ENCODE measurements around the gene SLC26A1. TPM values are rescaled to one million over a fixed set of nuclear protein-coding genes. Genes with fewer than 3 reads are reported as not detected.

SLC26A1 gene
- total RNA-seq, 1 experiment from 2014 or later, result 0.85 TPM

GRCh38 chr4:1042352-1043055, 49.3 kb upstream of the SLC26A1 start:
- 0 out of 2 replicates have a peak, but pooled peaks cover 3% of the 10 kb centered on the region for H3K4me1 Mint-ChIP-seq
- CTCF ChIA-PET, result no interaction called here
- H3K36me3 Mint-ChIP-seq, result no peaks in the 10 kb centered on the region
- POLR2A ChIA-PET, result no interaction called here
- H3K27me3 Mint-ChIP-seq (ENCODE audit: low read depth), result peaks cover 4% of the 10 kb centered on the region; the same call in 1 of the 2 replicates
- TF ChIP-seq E2F5 (CRISPR knock-in tag; IDR thresholded peaks at IDR 0.05), result no peak
- TF ChIP-seq GABPB1 (CRISPR knock-in tag; IDR thresholded peaks at IDR 0.05), result no peak
- no peak for TF ChIP-seq ZNF219 (CRISPR knock-in tag; IDR thresholded peaks at IDR 0.05; ENCODE audit: borderline replicate concordance)
- no peak for TF ChIP-seq JUN (CRISPR knock-in tag; IDR thresholded peaks at IDR 0.05)
- TF ChIP-seq ZNF281 (CRISPR knock-in tag; IDR thresholded peaks at IDR 0.05), result no peak
- TF ChIP-seq ZNF317 (CRISPR knock-in tag; IDR thresholded peaks at IDR 0.05; ENCODE audit: borderline replicate concordance, low read depth), result no peak
- no peak for TF ChIP-seq ELF4 (CRISPR knock-in tag; IDR thresholded peaks at IDR 0.05; ENCODE audit: low read depth)
- TF ChIP-seq STAT6 (CRISPR knock-in tag; conservative IDR thresholded peaks at IDR 0.05; ENCODE audit: low read depth), result no peak
- no peak for TF ChIP-seq FOXP1 (CRISPR knock-in tag; IDR thresholded peaks at IDR 0.05; ENCODE audit: borderline replicate concordance)
- TF ChIP-seq TP53 (CRISPR knock-in tag; IDR thresholded peaks at IDR 0.05), result no peak
- TF ChIP-seq ESRRA (CRISPR knock-in tag; IDR thresholded peaks at IDR 0.05; ENCODE audit: borderline replicate concordance), result no peak
- ATAC-seq (no peak), DNase-seq (ENCODE audit: low spot score) (no peak)
- H3K27ac Mint-ChIP-seq, result no peak overlapping the region
- no peaks in the 10 kb centered on the region for H3K9me3 Mint-ChIP-seq
- H3K4me3 Mint-ChIP-seq, result no peak overlapping the region

GRCh38 chr4:1041936-1042330, 48.7 kb upstream of the SLC26A1 start:
- Mint-ChIP-seq H3K36me3 (no peaks in the 10 kb centered on the region), H3K27ac (no peak overlapping the region; the same call in 1 of the 2 replicates), H3K27me3 (ENCODE audit: low read depth) (no peaks in the 10 kb centered on the region; the same call in 1 of the 2 replicates), H3K4me3 (no peak overlapping the region), H3K9me3 (no peaks in the 10 kb centered on the region), H3K4me1 (0 out of 2 replicates have a peak, but pooled peaks cover 3% of the 10 kb centered on the region)
- ATAC-seq (no peak), DNase-seq (ENCODE audit: low spot score) (no peak)
- ChIA-PET POLR2A (no interaction called here), CTCF (no interaction called here)
- TF ChIP-seq USF2 (CRISPR knock-in tag; IDR thresholded peaks at IDR 0.05) (no peak), ZNF281 (CRISPR knock-in tag; IDR thresholded peaks at IDR 0.05) (no peak), RELA (CRISPR knock-in tag; IDR thresholded peaks at IDR 0.05; ENCODE audit: borderline replicate concordance) (no peak), SMAD3 (CRISPR knock-in tag; IDR thresholded peaks at IDR 0.05; ENCODE audit: borderline replicate concordance) (no peak), MLX (CRISPR knock-in tag; IDR thresholded peaks at IDR 0.05) (no peak), NR2C2 (CRISPR knock-in tag; IDR thresholded peaks at IDR 0.05) (no peak), ZNF317 (CRISPR knock-in tag; IDR thresholded peaks at IDR 0.05; ENCODE audit: borderline replicate concordance, low read depth) (no peak)
